SK-N-SH (cell line): Measurements from ENCODE around the gene CDSN. TPM values are rescaled to one million over a fixed set of nuclear protein-coding genes. Genes with fewer than 3 reads are reported as not detected.

Experiments
- CTCF ChIA-PET: fragments of 300-600, 350-600 bp; formaldehyde crosslinking; extraction: SDS; loops from one replicate; lab custom pipeline; 2021; lab: Yijun Ruan, JAX
- POLR2A ChIA-PET: fragments of 350-600 bp; sonication (Branson Sonifier 250); formaldehyde crosslinking; extraction: SDS; loops from one replicate; lab custom pipeline; 2020; ENCODE audit warnings: antibody characterized with exemption, inconsistent platforms; lab: Yijun Ruan, JAX
- DNase-seq: peaks from one replicate; pipeline ENCODE4 v3.0.0; 2012
- H2AFZ ChIP-seq: fragments of 200-600 bp; sonication (generic); 2 replicates; pipeline ENCODE4 v1.8.1; 2016; ENCODE audit warnings: antibody characterized with exemption, mild to moderate bottlenecking, low read depth
- H3F3A ChIP-seq: fragments of 200-600 bp; sonication (generic); replicated peaks from 2 replicates; pipeline ENCODE3; 2016; ENCODE audit warnings: antibody characterized with exemption, mild to moderate bottlenecking; ENCODE audit not compliant: insufficient read depth
- H3K27ac ChIP-seq, 2 experiments: fragments of 200-500 bp in 1 of 2; fragments of 200-600 bp in 1 of 2; sonication (Bioruptor generic) in 1 of 2; sonication (generic), shearing (Covaris generic) in 1 of 2; 2 replicates each; pipeline versions ENCODE4 v1.5.1 to v1.6.1; 2014 to 2016; ENCODE audit warnings: low read depth in 2 of 2, inconsistent platforms in 1 of 2, low read length in 1 of 2, mild to moderate bottlenecking in 1 of 2, mixed read lengths in 1 of 2
- H3K27me3 ChIP-seq: fragments of 200-600 bp; sonication (generic), shearing (Covaris generic); 2 replicates; pipeline ENCODE4 v1.6.1; 2016; ENCODE audit warnings: mixed run types; ENCODE audit not compliant: insufficient read depth
- H3K36me3 ChIP-seq, 2 experiments: fragments of 200-500 bp in 1 of 2; fragments of 200-600 bp in 1 of 2; sonication (Bioruptor generic) in 1 of 2; sonication (generic) in 1 of 2; replicated peaks in 1 of 2; 2 replicates each; pipeline versions ENCODE3 to v1.5.1; 2014 to 2016; ENCODE audit warnings: low read length in 1 of 2, mild to moderate bottlenecking in 1 of 2; ENCODE audit not compliant: insufficient read depth in 2 of 2, control insufficient read depth in 1 of 2
- H3K4me1 ChIP-seq, 2 experiments: fragments of 200-500 bp in 1 of 2; fragments of 200-600 bp in 1 of 2; sonication (Bioruptor generic) in 1 of 2; sonication (generic), shearing (Covaris generic) in 1 of 2; 2 replicates each; pipeline versions ENCODE4 v1.5.1 to v1.6.1; 2014 to 2016; ENCODE audit warnings: low read depth in 1 of 2, low read length in 1 of 2, mixed run types in 1 of 2; ENCODE audit not compliant: insufficient read depth in 2 of 2, control insufficient read depth in 1 of 2
- H3K4me2 ChIP-seq: fragments of 200-600 bp; sonication (generic), shearing (Covaris generic); 2 replicates; pipeline ENCODE4 v1.6.1; 2017; ENCODE audit warnings: mixed run types
- H3K4me3 ChIP-seq, 2 experiments: fragments of 200-500 bp in 1 of 2; fragments of 200-600 bp in 1 of 2; sonication (Bioruptor generic) in 1 of 2; sonication (generic), shearing (Covaris generic) in 1 of 2; 2 replicates each; pipeline versions ENCODE4 v1.5.1 to v1.8.1; 2014 to 2016; ENCODE audit warnings: low read depth in 2 of 2, inconsistent platforms in 1 of 2, low read length in 1 of 2, mild to moderate bottlenecking in 1 of 2, mixed read lengths in 1 of 2, moderate library complexity in 1 of 2
- H3K79me2 ChIP-seq: fragments of 200-600 bp; sonication (generic); 2 replicates; pipeline ENCODE4 v1.8.1; 2017; ENCODE audit warnings: mild to moderate bottlenecking; ENCODE audit not compliant: insufficient read depth
- H3K9ac ChIP-seq: fragments of 200-600 bp; sonication (generic); 2 replicates; pipeline ENCODE4 v1.6.1; 2017; ENCODE audit warnings: mixed run types
- H3K9me2 ChIP-seq: fragments of 200-600 bp; sonication (generic); 2 replicates; pipeline ENCODE4 v1.6.1; 2017; ENCODE audit warnings: mixed run types
- H3K9me3 ChIP-seq: fragments of 200-600 bp; sonication (generic); 2 replicates; pipeline ENCODE4 v1.6.1; 2017; ENCODE audit warnings: mixed run types, mild to moderate bottlenecking, moderate library complexity
- H4K20me1 ChIP-seq: fragments of 200-600 bp; sonication (generic); 2 replicates; pipeline ENCODE4 v1.6.1; 2017; ENCODE audit warnings: mild to moderate bottlenecking, mixed run types; ENCODE audit not compliant: insufficient read depth
- CHD2 ChIP-seq: fragments of 150-350 bp; IDR thresholded peaks from 2 replicates; pipeline ENCODE4 v1.6.1; 2018; ENCODE audit warnings: low read length; ENCODE audit not compliant: partially characterized antibody
- EP300 ChIP-seq, 2 experiments: IDR thresholded peaks; 2 replicates each; pipeline versions ENCODE4 v1.4.0 to v1.6.1; 2012; ENCODE audit warnings: borderline replicate concordance in 1 of 2, low read depth in 1 of 2, low read length in 1 of 2
- FOXJ3 ChIP-seq: sonication (generic); formaldehyde crosslinking; IDR thresholded peaks from 2 replicates; pipeline ENCODE4 v1.5.1; 2020; ENCODE audit warnings: mild to moderate bottlenecking, missing genetic modification reagents
- FOXM1 ChIP-seq: IDR thresholded peaks from 2 replicates; pipeline ENCODE4 v1.4.0; 2012; ENCODE audit warnings: low read depth, mild to moderate bottlenecking
- GABPA ChIP-seq: IDR thresholded peaks from 2 replicates; pipeline ENCODE4 v1.4.0; 2012; ENCODE audit warnings: low read depth, mild to moderate bottlenecking
- GATA2 ChIP-seq: sonication (generic); formaldehyde crosslinking; IDR thresholded peaks from 2 replicates; pipeline ENCODE4 v1.5.0; 2020; ENCODE audit warnings: mild to moderate bottlenecking, missing genetic modification reagents
- JUND ChIP-seq: IDR thresholded peaks from 2 replicates; pipeline ENCODE4 v1.4.0; 2012
- MEF2A ChIP-seq: IDR thresholded peaks from 2 replicates; pipeline ENCODE4 v1.4.0; 2012; ENCODE audit warnings: low read depth, borderline replicate concordance
- MXI1 ChIP-seq: IDR thresholded peaks from 2 replicates; pipeline ENCODE4 v1.6.1; 2012; ENCODE audit warnings: mild to moderate bottlenecking, low read depth, low read length, improper control_type of control experiment
- NRF1 ChIP-seq: IDR thresholded peaks from 2 replicates; pipeline ENCODE4 v1.6.1; 2012; ENCODE audit warnings: low read depth, mild to moderate bottlenecking, low read length
- POLR2AphosphoS5 ChIP-seq: IDR thresholded peaks from 2 replicates; pipeline ENCODE4 v1.6.1; 2012; ENCODE audit warnings: low read depth, low read length
- RAD21 ChIP-seq: IDR thresholded peaks from 2 replicates; pipeline ENCODE4 v1.6.1; 2012; ENCODE audit warnings: mild to moderate bottlenecking, low read length
- RXRA ChIP-seq: IDR thresholded peaks from 2 replicates; pipeline ENCODE4 v1.4.0; 2012; ENCODE audit warnings: low read depth, mild to moderate bottlenecking, borderline replicate concordance
- SMC3 ChIP-seq: IDR thresholded peaks from 2 replicates; pipeline ENCODE4 v1.6.1; 2012; ENCODE audit warnings: low read depth, low read length, improper control_type of control experiment
- TCF12 ChIP-seq: IDR thresholded peaks from 2 replicates; pipeline ENCODE4 v1.4.0; 2012
- WGBS: methylation state at CpG from one replicate; pipeline ENCODE4 v1.1.6; 2017; ENCODE audit warnings: low lambda C conversion rate; 5-methylcytosine and 5-hydroxymethylcytosine counted together
- polyA plus RNA-seq, 3 experiments: library from polyadenylated mRNA; depleted of rRNA; stranded (reverse); fragments of >200 nt; gene quantifications; 2 replicates each; pipeline ENCODE4 v1.2.3, GENCODE V29; 2012
- TF ChIP-seq, protein P1 (sequence below): IDR thresholded peaks from 2 replicates; pipeline ENCODE4 v1.4.0; 2012; ENCODE audit warnings: low read depth, borderline replicate concordance
- TF ChIP-seq, protein P2 (sequence below): IDR thresholded peaks from 2 replicates; pipeline ENCODE4 v1.4.0; 2012; ENCODE audit warnings: low read depth, borderline replicate concordance
- TF ChIP-seq, protein P3 (sequence below): IDR thresholded peaks from 2 replicates; pipeline ENCODE4 v1.6.1; 2012; ENCODE audit warnings: mild to moderate bottlenecking, low read depth, low read length, moderate library complexity

The CDSN gene
- polyA plus RNA-seq, 1 of the 3 experiments (the other 2 are of a cell fraction) = 0.02 TPM

DNA sequence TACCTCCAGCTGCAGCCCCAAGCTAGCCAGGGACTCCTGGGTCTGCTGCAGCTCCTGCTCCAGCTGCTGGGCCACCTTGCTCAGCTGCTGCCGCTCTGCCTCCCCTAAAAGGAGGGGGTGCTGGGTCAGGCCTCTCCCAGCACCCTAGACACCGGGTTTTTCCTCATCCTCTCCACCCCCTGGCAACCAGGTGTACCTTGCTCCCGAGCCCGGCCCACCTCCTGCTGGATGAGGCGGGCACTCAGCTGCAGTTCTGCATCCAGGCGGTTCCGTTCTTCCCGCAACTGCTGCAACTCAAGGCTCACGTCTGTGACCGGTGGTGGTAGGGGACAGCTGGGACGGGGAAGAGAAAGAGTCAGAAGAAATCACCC, 24.7 kb upstream of the CDSN start:
- POLR2A ChIA-PET = no interaction called here

More for the DNA sequence above, 24.7 kb upstream of the CDSN start:
- DNase-seq = no peak
- Histone ChIP-seq H4K20me1 (no peaks in the 10 kb centered on the region), H3K27me3 (no peaks in the 10 kb centered on the region), H3K27ac (no peak overlapping the region), H3K36me3 (peaks cover 0 to 2% of the 10 kb centered on the region in 2 experiments), H3K9me3 (no peaks in the 10 kb centered on the region), H3K4me1 (peaks cover 0 to 11% of the 10 kb centered on the region in 2 experiments; a peak in 1 of 4 replicates), H3K79me2 (no peaks in the 10 kb centered on the region), H2AFZ (no peak overlapping the region), H3K4me3 (no peak overlapping the region), H3K9me2 (no peaks in the 10 kb centered on the region), H3K9ac (no peak overlapping the region), H3F3A (peaks cover 9% of the 10 kb centered on the region), H3K4me2 (no peak overlapping the region)
- TF ChIP-seq RAD21 = no peak
- TF ChIP-seq GATA2 (CRISPR knock-in tag) = no peak
- TF ChIP-seq, protein P1, sequence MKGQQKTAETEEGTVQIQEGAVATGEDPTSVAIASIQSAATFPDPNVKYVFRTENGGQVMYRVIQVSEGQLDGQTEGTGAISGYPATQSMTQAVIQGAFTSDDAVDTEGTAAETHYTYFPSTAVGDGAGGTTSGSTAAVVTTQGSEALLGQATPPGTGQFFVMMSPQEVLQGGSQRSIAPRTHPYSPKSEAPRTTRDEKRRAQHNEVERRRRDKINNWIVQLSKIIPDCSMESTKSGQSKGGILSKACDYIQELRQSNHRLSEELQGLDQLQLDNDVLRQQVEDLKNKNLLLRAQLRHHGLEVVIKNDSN = no peak
- TF ChIP-seq SMC3 = no peak
- no peak for TF ChIP-seq MXI1
- TF ChIP-seq POLR2AphosphoS5 = no peak
- TF ChIP-seq EP300 (IDR thresholded peaks at IDR 0.05; ENCODE audit: borderline replicate concordance in 1 of 2, low read depth in 1 of 2, low read length in 1 of 2) = no peak
- no peak for TF ChIP-seq NRF1
- TF ChIP-seq GABPA = no peak
- TF ChIP-seq FOXJ3 (CRISPR knock-in tag) = no peak
- TF ChIP-seq, protein P2, sequence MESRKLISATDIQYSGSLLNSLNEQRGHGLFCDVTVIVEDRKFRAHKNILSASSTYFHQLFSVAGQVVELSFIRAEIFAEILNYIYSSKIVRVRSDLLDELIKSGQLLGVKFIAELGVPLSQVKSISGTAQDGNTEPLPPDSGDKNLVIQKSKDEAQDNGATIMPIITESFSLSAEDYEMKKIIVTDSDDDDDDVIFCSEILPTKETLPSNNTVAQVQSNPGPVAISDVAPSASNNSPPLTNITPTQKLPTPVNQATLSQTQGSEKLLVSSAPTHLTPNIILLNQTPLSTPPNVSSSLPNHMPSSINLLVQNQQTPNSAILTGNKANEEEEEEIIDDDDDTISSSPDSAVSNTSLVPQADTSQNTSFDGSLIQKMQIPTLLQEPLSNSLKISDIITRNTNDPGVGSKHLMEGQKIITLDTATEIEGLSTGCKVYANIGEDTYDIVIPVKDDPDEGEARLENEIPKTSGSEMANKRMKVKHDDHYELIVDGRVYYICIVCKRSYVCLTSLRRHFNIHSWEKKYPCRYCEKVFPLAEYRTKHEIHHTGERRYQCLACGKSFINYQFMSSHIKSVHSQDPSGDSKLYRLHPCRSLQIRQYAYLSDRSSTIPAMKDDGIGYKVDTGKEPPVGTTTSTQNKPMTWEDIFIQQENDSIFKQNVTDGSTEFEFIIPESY = no peak
- TF ChIP-seq MEF2A = no peak
- no peak for TF ChIP-seq FOXM1
- TF ChIP-seq CHD2 = no peak
- TF ChIP-seq RXRA = no peak
- TF ChIP-seq, protein P3, sequence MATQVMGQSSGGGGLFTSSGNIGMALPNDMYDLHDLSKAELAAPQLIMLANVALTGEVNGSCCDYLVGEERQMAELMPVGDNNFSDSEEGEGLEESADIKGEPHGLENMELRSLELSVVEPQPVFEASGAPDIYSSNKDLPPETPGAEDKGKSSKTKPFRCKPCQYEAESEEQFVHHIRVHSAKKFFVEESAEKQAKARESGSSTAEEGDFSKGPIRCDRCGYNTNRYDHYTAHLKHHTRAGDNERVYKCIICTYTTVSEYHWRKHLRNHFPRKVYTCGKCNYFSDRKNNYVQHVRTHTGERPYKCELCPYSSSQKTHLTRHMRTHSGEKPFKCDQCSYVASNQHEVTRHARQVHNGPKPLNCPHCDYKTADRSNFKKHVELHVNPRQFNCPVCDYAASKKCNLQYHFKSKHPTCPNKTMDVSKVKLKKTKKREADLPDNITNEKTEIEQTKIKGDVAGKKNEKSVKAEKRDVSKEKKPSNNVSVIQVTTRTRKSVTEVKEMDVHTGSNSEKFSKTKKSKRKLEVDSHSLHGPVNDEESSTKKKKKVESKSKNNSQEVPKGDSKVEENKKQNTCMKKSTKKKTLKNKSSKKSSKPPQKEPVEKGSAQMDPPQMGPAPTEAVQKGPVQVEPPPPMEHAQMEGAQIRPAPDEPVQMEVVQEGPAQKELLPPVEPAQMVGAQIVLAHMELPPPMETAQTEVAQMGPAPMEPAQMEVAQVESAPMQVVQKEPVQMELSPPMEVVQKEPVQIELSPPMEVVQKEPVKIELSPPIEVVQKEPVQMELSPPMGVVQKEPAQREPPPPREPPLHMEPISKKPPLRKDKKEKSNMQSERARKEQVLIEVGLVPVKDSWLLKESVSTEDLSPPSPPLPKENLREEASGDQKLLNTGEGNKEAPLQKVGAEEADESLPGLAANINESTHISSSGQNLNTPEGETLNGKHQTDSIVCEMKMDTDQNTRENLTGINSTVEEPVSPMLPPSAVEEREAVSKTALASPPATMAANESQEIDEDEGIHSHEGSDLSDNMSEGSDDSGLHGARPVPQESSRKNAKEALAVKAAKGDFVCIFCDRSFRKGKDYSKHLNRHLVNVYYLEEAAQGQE = no peak
- TF ChIP-seq JUND = no peak
- no peak for TF ChIP-seq TCF12
- CTCF ChIA-PET = interaction anchor here (0.6 to 4.3 kb wide), 4 partner anchors 42 to 222 kb away, joined by 3 to 23 read pairs (median 8); no protein-coding TSS in a partner anchor
- WGBS = 82% methylated on average over 11 of the region's 11 CpGs
